Stimulated activated CD8-positive, alpha-beta memory T cell treated with anti-CD3 and anti-CD28 coated beads, Interleukin-4, amount 100 ng/mL, for 4 hours (primary cell): ENCODE measurements around the gene COLEC12.

Experiments
- DNase-seq, 2 donors: peaks; one replicate each; pipeline ENCODE4 v3.0.0-alpha.2; 2020; ENCODE audit warnings: low read depth in 2 of 2, low spot score in 1 of 2

Gene COLEC12

DNA sequence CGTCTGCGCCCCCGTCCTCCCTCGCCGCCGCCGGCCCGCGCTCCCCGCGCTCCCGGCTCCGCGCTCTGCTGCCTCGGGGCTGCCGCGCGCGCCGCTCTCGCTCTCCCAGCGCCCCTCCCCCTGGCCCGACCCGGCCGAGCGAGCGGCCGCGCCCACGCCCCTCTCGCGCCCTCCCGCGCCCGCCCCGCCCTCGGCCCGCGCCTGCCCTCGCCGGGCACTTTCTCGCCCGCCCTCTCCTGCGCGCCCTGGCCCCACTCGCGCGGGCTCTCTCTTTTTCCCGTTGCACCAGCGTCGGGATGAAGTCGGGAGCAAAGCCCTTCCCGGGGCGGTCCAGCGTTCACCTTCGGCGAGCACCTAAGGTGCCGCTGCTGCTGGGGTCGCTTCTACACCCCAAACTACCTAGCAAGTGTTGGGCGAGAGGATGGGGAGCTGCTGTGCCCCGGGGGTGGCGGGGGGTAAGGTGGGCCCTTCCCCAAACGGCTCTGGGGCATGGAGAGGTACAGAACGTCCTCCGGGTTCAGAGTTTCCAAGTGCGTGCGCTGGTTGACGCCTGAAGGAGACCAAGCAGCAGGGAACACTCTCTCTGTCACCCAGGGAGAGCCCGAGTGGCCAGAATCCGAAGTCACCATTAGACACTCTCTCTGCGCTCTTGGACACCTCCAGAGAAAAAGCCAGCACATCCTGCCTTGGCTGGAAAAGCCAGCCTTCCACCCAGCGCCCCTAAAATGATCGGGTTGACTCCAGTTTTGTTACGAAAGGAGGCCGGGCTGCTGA lies at the start of gene COLEC12:
Gene COLEC12, minus strand, starts transcription at position 70 of the 774 bp plus-strand sequence. CDS start 187 bp downstream, outside the sequence.
- no peak for DNase-seq

DNA sequence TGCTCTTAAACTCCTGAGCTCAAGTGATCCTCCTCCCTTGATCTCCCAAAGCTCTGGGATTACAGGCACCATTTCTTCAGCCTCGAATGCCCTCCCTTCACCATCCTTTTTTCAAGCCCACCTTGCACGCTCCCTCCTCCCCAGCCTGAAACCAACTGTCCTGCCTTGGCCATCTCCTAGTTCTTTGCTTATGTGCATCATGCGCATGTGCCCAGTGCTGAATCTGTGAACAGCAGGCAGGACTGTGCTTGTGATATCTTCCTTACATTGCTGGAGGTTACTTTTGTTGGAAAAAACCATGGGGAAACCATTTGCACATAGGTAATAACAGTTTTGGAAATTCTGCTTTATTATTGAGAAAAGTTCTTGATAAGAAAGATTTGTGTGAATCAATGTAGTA lies 49.5 kb upstream of the COLEC12 start:
- no peak for DNase-seq

DNA sequence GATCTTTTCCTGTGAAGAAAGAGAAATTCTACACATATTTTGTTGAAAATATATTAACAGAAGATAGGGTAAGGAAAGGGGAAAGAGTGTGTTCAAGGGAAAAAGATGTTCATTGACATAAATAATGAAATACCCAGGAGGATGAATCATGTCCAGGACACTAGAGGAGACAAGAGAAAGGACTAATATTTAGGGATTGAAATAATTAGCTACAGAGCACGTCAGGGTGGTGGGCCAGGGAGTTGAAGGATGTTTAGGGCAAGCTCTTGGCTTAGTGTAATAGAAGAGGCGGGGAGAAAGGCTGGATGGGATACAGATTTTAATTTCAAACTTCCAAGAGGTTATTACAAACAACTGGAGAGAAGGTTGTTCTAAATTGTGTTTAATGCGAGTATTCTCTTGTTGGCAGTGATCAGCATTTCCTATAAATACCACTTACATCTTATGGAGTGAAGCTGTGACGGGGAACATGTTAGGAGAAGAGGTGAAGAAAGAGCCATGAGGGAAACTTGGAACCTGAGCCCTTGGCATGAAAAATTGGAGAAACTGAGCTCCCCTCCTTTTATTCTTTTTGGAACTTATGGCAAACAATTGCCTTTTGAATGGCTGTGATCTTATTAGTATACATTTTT lies 43.1 kb upstream of the COLEC12 start:
- no peak for DNase-seq

DNA sequence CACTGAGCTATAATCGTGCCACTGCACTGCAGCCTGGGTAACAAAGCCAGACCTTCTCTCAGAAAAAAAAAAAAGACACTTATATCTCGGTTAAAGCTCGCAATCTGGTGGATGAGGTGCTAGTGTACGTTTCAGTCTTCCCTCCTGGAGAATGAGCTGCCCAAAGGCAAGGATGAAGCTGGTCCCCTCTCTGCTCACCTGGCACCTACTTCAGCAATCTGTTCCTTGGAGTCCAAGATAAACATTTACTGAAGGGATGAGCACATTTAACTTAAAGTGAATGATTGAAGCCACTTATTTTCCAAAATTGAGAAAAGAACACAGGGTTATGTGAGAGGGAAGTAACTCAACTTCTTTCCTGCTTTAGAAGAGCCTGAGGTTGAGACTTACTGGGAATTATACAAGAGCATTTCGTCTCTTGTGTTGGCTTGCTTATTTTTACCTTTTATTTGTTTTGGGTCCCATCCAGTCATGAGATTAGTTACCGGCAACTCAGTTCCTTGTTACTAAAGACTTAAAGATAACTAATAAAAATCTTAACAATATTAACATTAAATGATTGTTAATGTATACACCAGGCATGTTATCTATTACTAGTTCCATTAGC lies 33.6 kb upstream of the COLEC12 start:
- DNase-seq = no peak

DNA sequence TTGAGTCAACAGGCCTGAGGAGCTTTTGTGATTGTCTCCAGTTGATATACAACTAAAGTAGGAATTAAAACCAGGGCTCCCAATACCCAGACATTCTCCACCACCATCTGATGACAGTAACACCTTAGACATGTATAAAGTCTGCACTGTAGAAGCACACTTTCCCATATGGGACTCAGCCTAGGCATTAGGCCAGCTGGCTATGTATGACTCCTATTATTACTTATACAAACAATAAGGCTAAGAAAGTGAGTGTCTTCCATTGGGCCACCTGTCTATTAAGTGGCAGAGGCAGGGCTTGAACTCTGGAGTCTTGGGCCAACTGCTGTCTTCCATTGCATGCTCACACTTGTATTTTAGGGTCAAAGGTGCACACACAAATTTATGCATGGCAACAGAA lies 32.1 kb upstream of the COLEC12 start:
- no peak for DNase-seq

DNA sequence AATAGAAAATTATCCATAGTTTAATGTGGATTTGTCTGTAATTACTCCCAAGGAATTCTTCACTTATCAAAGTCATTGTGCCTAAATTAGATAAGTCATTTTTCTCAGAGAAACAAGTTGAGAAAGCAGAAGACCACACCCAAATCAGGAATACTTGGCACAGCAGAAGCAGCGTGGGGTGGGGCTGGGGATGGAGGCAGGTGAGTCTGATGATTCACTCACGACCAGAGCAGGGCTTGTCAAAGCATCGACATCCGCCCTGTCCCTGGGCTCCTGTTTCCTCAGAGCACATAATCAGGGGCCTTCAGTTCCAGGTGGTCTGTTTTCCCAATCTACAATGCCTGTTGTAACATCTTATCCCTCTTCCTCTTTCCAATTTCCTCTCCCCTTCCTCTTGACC lies 31.5 kb upstream of the COLEC12 start:
- DNase-seq = no peak

DNA sequence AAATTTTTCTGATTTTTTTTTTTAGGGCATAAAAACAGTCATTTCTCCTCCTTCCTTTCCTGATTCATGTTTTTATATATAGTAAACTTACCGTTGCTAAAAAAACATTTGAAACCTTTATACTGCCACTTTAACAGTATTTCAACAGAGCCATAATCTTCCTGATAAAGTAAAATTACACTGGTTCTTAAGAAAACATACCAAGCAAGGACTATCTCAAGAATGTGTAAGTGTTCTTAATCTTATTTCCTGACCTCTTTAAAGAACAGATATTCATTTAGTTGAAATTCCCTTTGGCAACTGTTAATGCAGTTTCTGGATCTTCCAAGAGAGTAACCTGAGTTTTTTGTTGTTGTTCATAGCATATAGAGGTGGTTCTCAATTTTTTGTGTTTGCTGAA lies 26.6 kb upstream of the COLEC12 start:
- DNase-seq = no peak

DNA sequence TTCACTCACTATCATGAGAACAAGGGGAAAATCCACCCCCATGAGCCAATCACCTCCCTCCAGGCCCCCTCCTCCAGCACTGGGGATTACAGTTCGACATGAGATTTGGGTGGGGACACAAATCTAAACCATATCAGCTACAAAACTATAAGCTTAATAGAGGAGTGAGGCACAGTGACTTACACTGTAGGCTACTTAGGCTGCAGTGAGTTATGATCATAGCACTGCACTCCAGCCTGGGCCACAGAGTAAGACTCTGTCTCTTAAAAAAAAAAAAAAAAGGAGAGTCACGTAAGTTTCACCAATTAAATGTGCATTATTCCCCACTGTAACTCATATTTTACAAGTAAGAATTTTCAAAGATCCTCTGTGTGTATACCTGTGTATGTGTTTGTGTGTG lies 26.2 kb upstream of the COLEC12 start:
- no peak for DNase-seq

DNA sequence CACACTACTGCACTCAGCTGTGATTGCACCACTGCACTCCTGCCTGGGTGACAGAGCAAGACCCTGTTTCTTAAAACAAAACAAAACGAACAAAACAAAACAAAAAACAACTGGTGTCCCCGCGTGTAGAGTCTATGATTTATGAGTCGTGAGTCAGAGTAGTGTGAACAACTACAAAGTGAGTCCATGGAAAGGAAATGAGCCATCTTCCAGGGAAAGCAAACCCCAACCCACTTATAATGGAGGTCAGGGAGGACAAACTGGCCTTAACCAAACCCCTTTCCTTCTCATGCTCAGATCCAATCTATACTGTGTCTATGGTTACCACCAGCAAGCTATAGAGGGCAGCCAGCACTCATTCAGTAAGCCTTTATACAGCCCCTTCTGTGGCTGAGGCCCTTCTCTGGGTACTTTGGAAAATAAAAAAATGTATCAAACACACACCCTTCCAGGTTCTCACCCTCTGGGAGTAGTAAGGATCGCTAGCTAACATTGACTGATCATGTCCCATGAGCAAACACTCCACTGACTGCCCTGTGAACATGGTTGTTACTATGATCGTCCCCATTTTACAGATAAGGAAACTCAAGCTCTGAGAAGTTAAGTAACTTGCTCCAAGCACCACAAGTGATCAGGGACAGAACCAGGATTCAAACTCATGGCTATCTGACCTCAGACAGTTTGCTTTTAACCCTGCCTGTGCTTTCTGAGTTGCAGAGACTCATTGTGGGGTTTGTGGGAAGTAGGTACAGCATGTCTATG lies 24.7 kb upstream of the COLEC12 start:
- no peak for DNase-seq

DNA sequence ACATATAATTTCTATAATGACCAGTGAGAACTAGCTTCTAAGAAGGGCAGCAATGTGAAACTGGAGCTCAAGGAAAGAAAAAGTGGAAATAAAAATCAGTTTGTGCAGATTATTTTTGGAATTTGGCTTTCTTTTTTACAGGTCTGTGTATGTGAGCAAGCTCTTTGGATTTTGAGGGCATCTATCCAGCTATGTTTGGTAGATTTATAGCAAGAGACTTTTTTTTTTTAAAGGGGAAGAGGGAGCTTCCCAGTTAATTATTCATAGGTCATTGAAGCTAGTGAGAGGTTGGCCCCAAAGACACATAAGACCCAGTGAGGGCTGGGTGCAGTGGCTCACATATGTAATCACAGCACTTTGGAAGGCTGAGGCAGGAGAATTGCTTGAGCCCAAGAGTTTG lies 24.0 kb upstream of the COLEC12 start:
- no peak for DNase-seq

DNA sequence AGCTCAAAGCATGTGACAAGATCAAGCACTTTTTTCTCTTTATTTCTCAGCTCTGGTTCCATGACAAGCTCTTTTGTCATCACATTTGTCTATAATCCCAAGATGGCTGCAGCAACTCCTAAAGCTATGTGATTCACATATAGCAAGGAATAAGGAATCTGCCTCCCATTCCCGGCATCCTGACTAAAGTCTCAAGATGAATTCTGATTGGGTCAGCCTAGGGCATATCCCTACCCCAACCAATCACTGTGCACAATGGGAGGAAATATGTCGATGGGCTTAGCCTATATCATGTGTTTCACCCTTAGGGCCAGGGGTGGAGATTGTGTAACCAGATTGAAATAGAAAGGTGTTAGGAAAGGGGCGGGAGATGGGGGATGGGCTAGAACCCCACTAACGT lies 23.1 kb upstream of the COLEC12 start:
- DNase-seq = no peak

DNA sequence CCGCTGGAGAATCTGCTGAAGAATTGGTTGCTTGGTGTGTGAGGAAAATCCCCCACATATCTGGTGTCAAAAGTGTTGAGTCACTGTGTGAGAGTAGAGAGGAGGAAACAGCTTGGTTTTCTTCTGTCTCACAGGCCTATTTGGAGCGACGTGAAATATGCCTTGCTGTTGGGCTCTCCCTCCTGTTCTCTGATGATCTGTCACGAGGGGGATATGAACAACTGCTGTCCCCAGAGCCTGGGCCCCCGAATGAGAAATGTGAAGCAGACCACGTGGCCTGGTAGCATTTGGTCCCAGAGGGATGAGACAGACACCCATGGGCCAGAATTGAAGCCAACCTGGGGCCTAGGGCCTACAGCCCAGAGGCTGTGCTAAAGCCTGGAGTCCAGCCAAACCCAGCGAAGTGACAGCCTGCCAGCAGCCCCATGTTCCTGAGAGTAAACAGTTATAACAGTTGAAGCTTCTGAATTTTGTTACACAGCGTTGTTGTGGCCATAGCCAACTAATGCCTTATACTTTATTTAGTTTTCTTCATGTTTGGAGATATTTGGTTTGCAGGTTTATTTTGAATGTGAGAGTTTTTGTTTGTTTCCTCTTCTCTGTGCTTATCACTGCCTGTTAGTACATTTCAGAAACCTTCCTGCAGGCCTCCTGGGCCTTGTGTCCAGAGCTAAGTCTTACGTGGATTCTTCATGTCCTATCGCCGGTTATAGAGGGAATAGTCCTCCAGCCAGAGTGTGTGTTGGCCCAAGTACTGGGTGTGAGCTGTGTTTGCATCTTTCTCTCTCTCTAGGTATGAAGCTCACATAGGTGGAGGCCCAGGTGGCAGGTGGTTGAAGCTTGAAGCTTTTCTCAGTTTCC lies 18.7 kb upstream of the COLEC12 start:
- no peak for DNase-seq

DNA sequence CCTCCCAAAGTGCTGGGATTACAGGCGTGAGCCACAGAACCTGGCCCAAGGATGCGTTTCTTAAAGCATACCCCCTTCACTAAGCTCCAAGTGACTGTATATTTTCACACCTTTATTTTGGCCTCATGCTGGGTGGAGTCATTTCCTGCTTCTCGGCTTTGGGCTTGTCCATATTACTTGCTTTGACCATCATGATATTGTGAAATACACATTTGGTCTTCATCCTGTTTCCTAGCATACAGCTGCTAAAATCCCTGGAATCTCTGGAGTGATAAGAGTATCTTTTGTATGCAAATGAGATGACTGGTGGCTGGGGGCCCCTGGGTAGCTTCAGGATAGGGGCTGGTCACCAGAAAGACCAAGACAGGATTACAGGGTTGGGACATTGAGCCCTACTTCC lies 17.6 kb upstream of the COLEC12 start:
- no peak for DNase-seq

DNA sequence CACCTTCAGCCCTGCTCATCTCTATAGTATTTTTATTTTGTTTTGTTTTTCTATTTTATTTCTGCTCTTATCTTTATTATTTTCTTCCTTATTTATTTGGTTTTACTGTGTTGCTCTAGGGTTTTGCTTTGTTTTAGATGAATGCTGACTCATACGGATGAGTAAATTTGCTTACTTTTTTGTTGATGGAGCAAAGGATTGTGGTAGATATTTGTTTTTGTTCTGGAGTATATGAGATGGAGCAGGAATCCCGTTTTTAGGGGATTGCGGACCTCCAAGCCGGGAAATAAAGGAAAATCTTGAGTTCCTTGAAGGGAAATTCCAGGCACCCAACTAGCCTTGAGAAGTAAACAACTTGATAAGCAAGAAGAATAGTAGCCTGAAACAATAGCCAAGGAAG lies 15.3 kb upstream of the COLEC12 start:
- no peak for DNase-seq

DNA sequence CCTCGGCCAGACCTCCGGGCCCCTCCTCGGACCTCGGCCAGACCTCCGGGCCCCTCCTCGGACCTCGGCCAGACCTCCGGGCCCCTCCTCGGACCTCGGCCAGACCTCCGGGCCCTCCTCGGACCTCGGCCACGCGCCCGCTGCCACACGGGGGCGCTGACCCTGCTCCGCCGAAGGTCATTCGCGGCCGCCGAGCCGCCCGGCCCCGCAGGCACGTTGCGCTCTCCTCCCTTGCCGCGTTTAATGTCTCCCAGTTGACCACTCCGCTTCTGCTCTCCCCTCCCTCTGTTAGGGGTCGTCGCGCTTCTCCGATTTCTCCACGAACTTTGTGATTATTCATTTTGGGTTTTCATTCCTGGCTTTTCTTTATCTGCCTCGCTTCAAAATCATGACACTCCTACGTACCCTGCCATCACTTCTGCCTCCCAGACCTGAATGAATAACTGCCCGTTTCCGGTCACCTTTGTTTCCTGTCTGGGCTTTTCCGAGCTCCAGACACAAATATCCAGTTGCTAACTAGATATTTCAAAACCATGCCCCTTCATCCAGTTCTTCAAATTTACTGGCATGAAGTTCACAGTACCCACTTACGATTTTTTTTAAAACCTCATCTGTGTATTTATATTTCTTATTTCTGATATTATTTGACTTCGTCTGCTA lies 14.8 kb upstream of the COLEC12 start:
- no peak for DNase-seq

DNA sequence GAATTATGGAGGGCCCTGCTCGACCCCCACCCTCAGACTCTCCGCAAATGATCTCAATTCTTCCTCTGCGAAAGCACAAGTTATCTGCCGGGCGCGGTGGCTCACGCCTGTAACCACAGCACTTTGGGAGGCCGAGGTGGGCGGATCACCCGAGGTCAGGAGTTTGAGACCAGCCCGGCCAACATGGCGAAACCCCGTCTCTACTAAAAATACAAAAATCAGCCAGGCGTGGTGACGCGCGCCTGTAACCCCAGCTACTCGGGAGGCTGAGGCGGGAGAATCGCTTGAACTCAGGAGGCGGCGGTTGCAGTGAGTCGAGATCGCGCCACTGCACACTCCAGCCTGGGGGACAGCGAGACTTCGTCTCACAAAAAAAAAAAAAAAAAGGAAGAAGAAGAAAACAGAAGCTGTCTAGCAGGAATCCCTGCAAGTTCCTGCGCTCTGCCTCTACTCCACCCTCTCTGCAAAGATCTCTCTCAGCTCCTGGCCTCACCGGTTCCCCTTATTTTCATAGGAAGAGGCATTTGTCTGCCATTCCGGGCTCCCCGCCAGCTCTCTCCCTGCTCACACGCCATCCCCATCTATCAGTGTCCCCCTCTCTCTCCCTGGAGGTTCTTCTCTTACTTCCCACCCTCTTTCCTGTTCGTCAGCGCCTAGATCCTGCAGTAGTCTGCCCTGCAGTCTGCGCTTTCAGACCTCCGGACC lies 13.5 kb upstream of the COLEC12 start:
- DNase-seq = no peak

DNA sequence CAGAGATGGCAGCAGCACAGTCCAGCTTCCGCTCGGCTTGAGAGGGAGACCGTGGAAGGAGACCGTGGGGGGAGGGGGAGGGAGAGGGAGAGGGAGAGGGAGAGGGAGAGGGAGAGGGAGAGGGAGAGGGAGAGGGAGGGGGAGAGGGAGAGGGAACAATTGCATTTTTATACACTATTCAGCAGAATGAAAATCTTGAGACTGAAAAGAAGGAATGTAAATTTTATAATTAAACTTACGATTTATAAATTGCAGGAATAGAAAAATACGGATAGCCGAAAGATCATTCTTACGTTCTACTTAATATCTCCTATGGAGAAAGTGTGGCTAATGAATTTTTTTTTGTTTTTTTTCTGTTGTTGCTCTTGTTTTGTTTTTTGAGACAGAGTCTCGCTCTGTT lies 12.5 kb upstream of the COLEC12 start:
- DNase-seq = no peak

DNA sequence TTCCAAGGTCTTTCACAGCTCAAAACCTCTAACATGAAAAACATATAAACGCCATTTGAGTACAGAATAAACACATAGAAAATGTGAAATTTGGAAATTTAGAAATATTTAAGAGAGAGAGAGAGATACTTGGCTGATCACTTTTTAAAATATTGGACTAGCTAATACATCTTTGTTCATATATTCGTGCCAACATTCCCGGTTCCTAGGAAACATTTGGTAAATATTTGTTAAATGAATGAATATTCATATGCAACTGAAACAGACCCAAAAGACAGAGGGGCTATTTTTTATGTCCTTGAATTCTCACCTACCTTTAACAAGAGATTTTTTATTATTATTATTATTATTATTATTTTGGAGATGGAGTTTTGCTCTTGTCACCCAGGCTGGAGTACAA lies 8.3 kb upstream of the COLEC12 start:
- DNase-seq = no peak

DNA sequence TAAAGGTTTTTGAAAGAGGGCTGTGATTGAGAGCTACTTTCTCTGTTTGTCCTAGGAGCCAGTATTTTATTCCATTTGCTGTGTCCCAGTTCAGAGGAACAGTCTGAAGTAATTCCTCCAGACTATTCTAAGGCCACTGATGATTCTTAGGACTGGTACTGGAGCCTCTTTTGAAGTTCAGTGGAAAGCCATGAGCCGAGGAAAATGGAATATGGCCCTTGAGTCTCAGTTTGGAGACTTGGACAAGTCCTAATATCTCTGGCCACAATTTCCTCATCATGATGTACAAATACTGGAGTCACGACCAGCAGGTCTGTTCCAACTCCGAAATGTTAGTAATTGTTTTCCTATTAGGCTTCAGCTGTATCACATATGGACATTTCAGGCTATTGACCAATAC lies 7.1 kb upstream of the COLEC12 start:
- DNase-seq = no peak

DNA sequence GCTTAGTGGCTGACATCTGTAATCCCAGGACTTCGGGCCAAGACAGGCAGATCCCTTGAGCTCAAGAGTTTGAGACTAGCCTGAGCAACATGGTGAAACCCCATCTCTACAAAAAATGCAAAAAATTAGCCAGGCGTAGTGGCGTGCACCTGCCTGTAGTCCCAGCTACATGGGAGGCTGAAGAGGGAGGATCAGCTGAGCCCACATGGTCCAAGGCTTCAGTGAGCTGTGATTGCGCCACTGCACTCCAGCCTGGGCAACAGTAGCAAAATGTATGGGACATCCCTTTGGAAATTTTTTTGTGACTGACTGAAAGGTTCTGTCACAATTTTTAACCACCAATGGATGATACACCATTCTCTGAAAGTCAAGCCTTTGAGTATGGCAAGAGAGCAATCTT lies 6.3 kb upstream of the COLEC12 start:
- no peak for DNase-seq
